H1 (cell line): ENCODE measurements around the gene ZNF148. TPM values are rescaled to one million over a fixed set of nuclear protein-coding genes. Genes with fewer than 3 reads are reported as not detected.

ENCODE experiments used
- CTCF ChIA-PET: fragments of 300-600 bp; sonication (Branson Sonifier 250); formaldehyde crosslinking; loops from one replicate; lab custom pipeline; 2021; ENCODE audit not compliant: partially characterized antibody; lab: Charles Lee
- POLR2A ChIA-PET: fragments of 300-600 bp; sonication (Branson Sonifier 250); formaldehyde crosslinking; loops from one replicate; lab custom pipeline; 2021; ENCODE audit warnings: inconsistent platforms; ENCODE audit not compliant: partially characterized antibody; lab: Charles Lee
- DNase-seq, 2 experiments: peaks; one replicate each; pipeline versions ENCODE4 v3.0.0 to v3.0.0-alpha.2; 2010 to 2022; ENCODE audit warnings: low spot score in 2 of 2, low read depth in 1 of 2, mixed read lengths in 1 of 2
- FAIRE-seq: peaks from 2 replicates; lab custom pipeline; 2011; peaks lifted over from hg19 to GRCh38; lab: Jason Lieb, UNC
- H2AFZ ChIP-seq: 2 replicates; pipeline ENCODE4 v1.8.1; 2012; ENCODE audit warnings: low read length, inconsistent platforms
- H2AK5ac ChIP-seq: 2 replicates; pipeline ENCODE4 v1.6.1; 2013; ENCODE audit warnings: low read depth, low read length
- H2BK120ac ChIP-seq: replicated peaks from 2 replicates; pipeline ENCODE3; 2013; ENCODE audit warnings: low read depth, low read length, inconsistent platforms
- H2BK12ac ChIP-seq: 2 replicates; pipeline ENCODE4 v1.6.1; 2013; ENCODE audit warnings: low read depth, low read length
- H2BK15ac ChIP-seq: 2 replicates; pipeline ENCODE4 v1.6.1; 2013; ENCODE audit warnings: low read length
- H2BK20ac ChIP-seq: 2 replicates; pipeline ENCODE4 v1.6.1; 2013; ENCODE audit warnings: low read length
- H2BK5ac ChIP-seq: 2 replicates; pipeline ENCODE4 v1.6.1; 2013; ENCODE audit warnings: low read depth, low read length
- H3K14ac ChIP-seq: 2 replicates; pipeline ENCODE4 v1.6.1; 2013; ENCODE audit warnings: inconsistent platforms; ENCODE audit not compliant: insufficient read length
- H3K18ac ChIP-seq: 2 replicates; pipeline ENCODE4 v1.6.1; 2013; ENCODE audit warnings: low read length; ENCODE audit errors: extremely low read depth
- H3K23ac ChIP-seq: 2 replicates; pipeline ENCODE4 v1.6.1; 2013; ENCODE audit warnings: inconsistent platforms; ENCODE audit not compliant: insufficient read length
- H3K23me2 ChIP-seq: 2 replicates; pipeline ENCODE4 v1.6.1; 2013; ENCODE audit warnings: low read depth, low read length
- H3K27ac ChIP-seq: 2 replicates; pipeline ENCODE4 v1.6.1; 2011; ENCODE audit warnings: low read depth, low read length, inconsistent platforms
- H3K27me3 ChIP-seq, 4 experiments: replicated peaks in 1 of 4; 1 replicate in 1 of 4; 2 replicates in 3 of 4; pipeline versions ENCODE4 v1.6.1 to v1.8.1; 2011 to 2013; ENCODE audit warnings: low read length in 3 of 4, mild to moderate bottlenecking in 3 of 4, inconsistent platforms in 2 of 4, mixed read lengths in 2 of 4, moderate library complexity in 1 of 4; ENCODE audit not compliant: control insufficient read depth in 3 of 4, insufficient read depth in 3 of 4; ENCODE audit errors: extremely low read depth in 1 of 4
- H3K36me3 ChIP-seq, 4 experiments: 2 replicates each; pipeline versions ENCODE4 v1.6.1 to v1.8.1; 2011 to 2013; ENCODE audit warnings: mild to moderate bottlenecking in 4 of 4, low read length in 3 of 4, moderate library complexity in 2 of 4, control low read depth in 1 of 4, inconsistent platforms in 1 of 4; ENCODE audit not compliant: insufficient read depth in 4 of 4, control insufficient read depth in 2 of 4
- H3K4ac ChIP-seq: replicated peaks from 2 replicates; pipeline ENCODE3; 2013; ENCODE audit warnings: low read length, low read depth, mixed read lengths, inconsistent platforms; ENCODE audit not compliant: insufficient read length
- H3K4me1 ChIP-seq, 4 experiments: replicated peaks in 1 of 4; 1 replicate in 1 of 4; 2 replicates in 3 of 4; pipeline versions ENCODE4 v1.6.1 to v1.8.1; 2011 to 2013; ENCODE audit warnings: low read length in 3 of 4, inconsistent platforms in 2 of 4, mixed read lengths in 1 of 4; ENCODE audit not compliant: insufficient read depth in 4 of 4, control insufficient read depth in 3 of 4
- H3K4me2 ChIP-seq, 2 experiments: 2 replicates each; pipeline versions ENCODE4 v1.6.1 to v1.8.1; 2011 to 2013; ENCODE audit warnings: low read depth in 2 of 2, low read length in 2 of 2, control low read depth in 1 of 2, inconsistent platforms in 1 of 2, mild to moderate bottlenecking in 1 of 2; ENCODE audit not compliant: insufficient read depth in 1 of 2
- H3K4me3 ChIP-seq, 4 experiments: fragments of 200-600, 300-600 bp in 1 of 4; sonication (generic), shearing (Covaris generic), sonication (Bioruptor Twin) in 1 of 4; 2 replicates each; pipeline versions ENCODE4 v1.5.1 to v1.8.1; 2011 to 2016; ENCODE audit warnings: low read length in 4 of 4, low read depth in 3 of 4, control low read depth in 2 of 4, inconsistent platforms in 2 of 4, mild to moderate bottlenecking in 2 of 4, mixed read lengths in 1 of 4, moderate library complexity in 1 of 4; ENCODE audit not compliant: insufficient read depth in 2 of 4; ENCODE audit errors: extremely low read depth in 1 of 4
- H3K56ac ChIP-seq: replicated peaks from 2 replicates; pipeline ENCODE3; 2013; ENCODE audit warnings: low read depth, mild to moderate bottlenecking, mixed read lengths, low read length, inconsistent platforms; ENCODE audit not compliant: insufficient read length
- H3K79me1 ChIP-seq: 2 replicates; pipeline ENCODE4 v1.6.1; 2013; ENCODE audit warnings: low read depth, low read length, control low read depth
- H3K79me2 ChIP-seq, 2 experiments: 2 replicates each; pipeline versions ENCODE4 v1.6.1 to v1.8.1; 2012 to 2013; ENCODE audit warnings: low read length in 2 of 2, mild to moderate bottlenecking in 2 of 2, inconsistent platforms in 1 of 2; ENCODE audit not compliant: insufficient read depth in 2 of 2, control insufficient read depth in 1 of 2
- H3K9ac ChIP-seq, 4 experiments: replicated peaks in 1 of 4; 1 replicate in 1 of 4; 2 replicates in 3 of 4; pipeline versions ENCODE4 v1.6.1 to v1.8.1; 2011 to 2013; ENCODE audit warnings: low read depth in 3 of 4, low read length in 3 of 4, control low read depth in 2 of 4, mild to moderate bottlenecking in 2 of 4, moderate library complexity in 2 of 4, inconsistent platforms in 1 of 4; ENCODE audit errors: extremely low read depth in 1 of 4
- H3K9me3 ChIP-seq, 2 experiments: 2 replicates each; pipeline versions ENCODE4 v1.6.1 to v1.8.1; 2012 to 2013; ENCODE audit warnings: mild to moderate bottlenecking in 2 of 2, moderate library complexity in 2 of 2, control low read depth in 1 of 2, inconsistent platforms in 1 of 2, low read depth in 1 of 2, low read length in 1 of 2, mixed read lengths in 1 of 2; ENCODE audit not compliant: insufficient read depth in 2 of 2
- H4K20me1 ChIP-seq, 2 experiments: replicated peaks in 1 of 2; 2 replicates each; pipeline versions ENCODE3 to v1.8.1; 2011 to 2013; ENCODE audit warnings: inconsistent platforms in 2 of 2, low read length in 2 of 2, mild to moderate bottlenecking in 1 of 2; ENCODE audit not compliant: insufficient read depth in 2 of 2, control insufficient read depth in 1 of 2
- H4K5ac ChIP-seq: 2 replicates; pipeline ENCODE4 v1.6.1; 2013; ENCODE audit warnings: low read length, low read depth, mixed read lengths, inconsistent platforms; ENCODE audit not compliant: insufficient read length
- H4K8ac ChIP-seq: 2 replicates; pipeline ENCODE4 v1.8.0; 2013; ENCODE audit warnings: mild to moderate bottlenecking, moderate library complexity, low read length, inconsistent platforms; ENCODE audit not compliant: insufficient read depth; ENCODE audit errors: extremely low read depth
- H4K91ac ChIP-seq: replicated peaks from 2 replicates; pipeline ENCODE3; 2013; ENCODE audit warnings: low read length, mixed read lengths, inconsistent platforms; ENCODE audit not compliant: insufficient read length
- polyA plus RNA-seq, 7 experiments: library from polyadenylated mRNA; depleted of rRNA in 3 of 7; stranded (reverse) in 5 of 7; unstranded in 2 of 7; fragments of >200 nt in 5 of 7; fragments of 200-250 nt in 2 of 7; gene quantifications; 1 replicate in 5 of 7; 2 replicates in 1 of 7; 4 replicates in 1 of 7; pipeline versions ENCODE4 v1.2.1 to v1.2.3, GENCODE V29; 2011 to 2013; ENCODE audit warnings: missing spikeins in 2 of 7, mixed read lengths in 2 of 7
- total RNA-seq: library from RNA; stranded (reverse); fragmentation: NEBNext Ultra II Directional; extraction: Animal tissue kit (Norgen Biotek cat#: 25700); gene quantifications from 2 replicates; pipeline ENCODE4 v1.2.1, GENCODE V29; 2021
- TF ChIP-seq, protein P1 (sequence below): fragments of 300-600 bp; sonication (generic); IDR thresholded peaks from 2 replicates; pipeline ENCODE4 v1.7.1; 2012; ENCODE audit warnings: low read length, moderate library complexity, mild to moderate bottlenecking, inconsistent platforms; ENCODE audit not compliant: insufficient replicate concordance

ZNF148 gene
- total and polyA plus RNA-seq, 2 of the 8 experiments (the other 6 are each of a cell fraction or from before 2014, with no cell fraction given): 3.7 to 22.6 TPM

DNA sequence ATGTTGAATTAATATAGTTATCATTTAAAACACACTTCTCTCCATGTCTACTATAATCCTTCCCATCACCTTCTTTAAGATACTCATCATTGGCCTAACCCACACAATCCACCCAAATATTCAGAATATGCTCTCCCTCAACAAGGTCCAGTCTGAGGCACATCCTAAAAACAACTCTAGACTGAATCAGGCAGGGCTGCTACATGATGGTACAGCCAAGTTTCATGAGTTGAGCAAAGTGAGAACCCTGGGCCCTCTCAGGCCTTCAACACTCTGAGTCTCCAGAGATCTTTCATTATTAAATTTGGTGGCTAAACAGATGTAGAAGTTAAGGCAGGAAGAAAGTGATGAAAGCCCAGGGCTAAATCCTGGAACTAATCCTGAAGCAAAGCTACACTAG is 16.2 kb downstream of the ZNF148 start:
- no peak for DNase-seq
- no peak overlapping the region for H3K23ac ChIP-seq
- no peak overlapping the region for H3K56ac ChIP-seq
- H4K91ac ChIP-seq: no peak overlapping the region
- H2BK120ac ChIP-seq: no peak overlapping the region
- no peaks in the 10 kb centered on the region for H3K36me3 ChIP-seq
- H3K4me3 ChIP-seq: no peak overlapping the region
- H4K20me1 ChIP-seq: peaks cover 0 to 7% of the 10 kb centered on the region in 2 experiments
- no peak for FAIRE-seq
- no peak overlapping the region for H2BK12ac ChIP-seq
- H3K18ac ChIP-seq: no peak overlapping the region
- H2BK20ac ChIP-seq: no peak overlapping the region
- H3K4me2 ChIP-seq: no peak overlapping the region
- ChIA-PET POLR2A (interaction anchor here (0.9 kb wide), 1 partner anchor 28 kb away, joined by 3 read pairs; no protein-coding TSS in a partner anchor), CTCF (interaction anchor here (1.1 to 1.5 kb wide), 2 partner anchors 17 to 175 kb away, joined by 4 read pairs; no protein-coding TSS in a partner anchor)
- no peak overlapping the region for H3K14ac ChIP-seq
- H2BK15ac ChIP-seq: no peak overlapping the region
- H3K79me2 ChIP-seq: peaks cover 0 to 92% of the 10 kb centered on the region in 2 experiments; a peak in 3 of 4 replicates
- H2AFZ ChIP-seq: no peak overlapping the region
- no peak overlapping the region for H2BK5ac ChIP-seq
- no peak overlapping the region for H4K8ac ChIP-seq
- H3K23me2 ChIP-seq: no peaks in the 10 kb centered on the region; the same call in 1 of the 2 replicates
- H3K4ac ChIP-seq: no peak overlapping the region
- H3K9ac ChIP-seq: no peak overlapping the region
- H3K27me3 ChIP-seq: no peaks in the 10 kb centered on the region
- H3K27ac ChIP-seq: no peak overlapping the region
- H3K9me3 ChIP-seq: no peaks in the 10 kb centered on the region
- no peak overlapping the region for H2AK5ac ChIP-seq
- H3K79me1 ChIP-seq: peaks cover 8% of the 10 kb centered on the region
- H3K4me1 ChIP-seq: no peaks in the 10 kb centered on the region
- no peak overlapping the region for H4K5ac ChIP-seq
- TF ChIP-seq, protein P1, sequence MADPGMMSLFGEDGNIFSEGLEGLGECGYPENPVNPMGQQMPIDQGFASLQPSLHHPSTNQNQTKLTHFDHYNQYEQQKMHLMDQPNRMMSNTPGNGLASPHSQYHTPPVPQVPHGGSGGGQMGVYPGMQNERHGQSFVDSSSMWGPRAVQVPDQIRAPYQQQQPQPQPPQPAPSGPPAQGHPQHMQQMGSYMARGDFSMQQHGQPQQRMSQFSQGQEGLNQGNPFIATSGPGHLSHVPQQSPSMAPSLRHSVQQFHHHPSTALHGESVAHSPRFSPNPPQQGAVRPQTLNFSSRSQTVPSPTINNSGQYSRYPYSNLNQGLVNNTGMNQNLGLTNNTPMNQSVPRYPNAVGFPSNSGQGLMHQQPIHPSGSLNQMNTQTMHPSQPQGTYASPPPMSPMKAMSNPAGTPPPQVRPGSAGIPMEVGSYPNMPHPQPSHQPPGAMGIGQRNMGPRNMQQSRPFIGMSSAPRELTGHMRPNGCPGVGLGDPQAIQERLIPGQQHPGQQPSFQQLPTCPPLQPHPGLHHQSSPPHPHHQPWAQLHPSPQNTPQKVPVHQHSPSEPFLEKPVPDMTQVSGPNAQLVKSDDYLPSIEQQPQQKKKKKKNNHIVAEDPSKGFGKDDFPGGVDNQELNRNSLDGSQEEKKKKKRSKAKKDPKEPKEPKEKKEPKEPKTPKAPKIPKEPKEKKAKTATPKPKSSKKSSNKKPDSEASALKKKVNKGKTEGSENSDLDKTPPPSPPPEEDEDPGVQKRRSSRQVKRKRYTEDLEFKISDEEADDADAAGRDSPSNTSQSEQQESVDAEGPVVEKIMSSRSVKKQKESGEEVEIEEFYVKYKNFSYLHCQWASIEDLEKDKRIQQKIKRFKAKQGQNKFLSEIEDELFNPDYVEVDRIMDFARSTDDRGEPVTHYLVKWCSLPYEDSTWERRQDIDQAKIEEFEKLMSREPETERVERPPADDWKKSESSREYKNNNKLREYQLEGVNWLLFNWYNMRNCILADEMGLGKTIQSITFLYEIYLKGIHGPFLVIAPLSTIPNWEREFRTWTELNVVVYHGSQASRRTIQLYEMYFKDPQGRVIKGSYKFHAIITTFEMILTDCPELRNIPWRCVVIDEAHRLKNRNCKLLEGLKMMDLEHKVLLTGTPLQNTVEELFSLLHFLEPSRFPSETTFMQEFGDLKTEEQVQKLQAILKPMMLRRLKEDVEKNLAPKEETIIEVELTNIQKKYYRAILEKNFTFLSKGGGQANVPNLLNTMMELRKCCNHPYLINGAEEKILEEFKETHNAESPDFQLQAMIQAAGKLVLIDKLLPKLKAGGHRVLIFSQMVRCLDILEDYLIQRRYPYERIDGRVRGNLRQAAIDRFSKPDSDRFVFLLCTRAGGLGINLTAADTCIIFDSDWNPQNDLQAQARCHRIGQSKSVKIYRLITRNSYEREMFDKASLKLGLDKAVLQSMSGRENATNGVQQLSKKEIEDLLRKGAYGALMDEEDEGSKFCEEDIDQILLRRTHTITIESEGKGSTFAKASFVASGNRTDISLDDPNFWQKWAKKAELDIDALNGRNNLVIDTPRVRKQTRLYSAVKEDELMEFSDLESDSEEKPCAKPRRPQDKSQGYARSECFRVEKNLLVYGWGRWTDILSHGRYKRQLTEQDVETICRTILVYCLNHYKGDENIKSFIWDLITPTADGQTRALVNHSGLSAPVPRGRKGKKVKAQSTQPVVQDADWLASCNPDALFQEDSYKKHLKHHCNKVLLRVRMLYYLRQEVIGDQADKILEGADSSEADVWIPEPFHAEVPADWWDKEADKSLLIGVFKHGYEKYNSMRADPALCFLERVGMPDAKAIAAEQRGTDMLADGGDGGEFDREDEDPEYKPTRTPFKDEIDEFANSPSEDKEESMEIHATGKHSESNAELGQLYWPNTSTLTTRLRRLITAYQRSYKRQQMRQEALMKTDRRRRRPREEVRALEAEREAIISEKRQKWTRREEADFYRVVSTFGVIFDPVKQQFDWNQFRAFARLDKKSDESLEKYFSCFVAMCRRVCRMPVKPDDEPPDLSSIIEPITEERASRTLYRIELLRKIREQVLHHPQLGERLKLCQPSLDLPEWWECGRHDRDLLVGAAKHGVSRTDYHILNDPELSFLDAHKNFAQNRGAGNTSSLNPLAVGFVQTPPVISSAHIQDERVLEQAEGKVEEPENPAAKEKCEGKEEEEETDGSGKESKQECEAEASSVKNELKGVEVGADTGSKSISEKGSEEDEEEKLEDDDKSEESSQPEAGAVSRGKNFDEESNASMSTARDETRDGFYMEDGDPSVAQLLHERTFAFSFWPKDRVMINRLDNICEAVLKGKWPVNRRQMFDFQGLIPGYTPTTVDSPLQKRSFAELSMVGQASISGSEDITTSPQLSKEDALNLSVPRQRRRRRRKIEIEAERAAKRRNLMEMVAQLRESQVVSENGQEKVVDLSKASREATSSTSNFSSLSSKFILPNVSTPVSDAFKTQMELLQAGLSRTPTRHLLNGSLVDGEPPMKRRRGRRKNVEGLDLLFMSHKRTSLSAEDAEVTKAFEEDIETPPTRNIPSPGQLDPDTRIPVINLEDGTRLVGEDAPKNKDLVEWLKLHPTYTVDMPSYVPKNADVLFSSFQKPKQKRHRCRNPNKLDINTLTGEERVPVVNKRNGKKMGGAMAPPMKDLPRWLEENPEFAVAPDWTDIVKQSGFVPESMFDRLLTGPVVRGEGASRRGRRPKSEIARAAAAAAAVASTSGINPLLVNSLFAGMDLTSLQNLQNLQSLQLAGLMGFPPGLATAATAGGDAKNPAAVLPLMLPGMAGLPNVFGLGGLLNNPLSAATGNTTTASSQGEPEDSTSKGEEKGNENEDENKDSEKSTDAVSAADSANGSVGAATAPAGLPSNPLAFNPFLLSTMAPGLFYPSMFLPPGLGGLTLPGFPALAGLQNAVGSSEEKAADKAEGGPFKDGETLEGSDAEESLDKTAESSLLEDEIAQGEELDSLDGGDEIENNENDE: no peak
